CD4-positive, alpha-beta memory T cell (primary cell): Measurements from ENCODE around the gene LPCAT2. TPM values are rescaled to one million over a fixed set of nuclear protein-coding genes. Genes with fewer than 3 reads are reported as not detected.

ENCODE experiments used
- CTCF ChIA-PET: fragments of 350-600 bp; sonication (Branson Sonifier 250); formaldehyde crosslinking; loops from one replicate; lab custom pipeline; 2021; ENCODE audit warnings: inconsistent platforms; ENCODE audit not compliant: partially characterized antibody; lab: Charles Lee
- POLR2A ChIA-PET: fragments of 350-600 bp; sonication (Branson Sonifier 250); formaldehyde crosslinking; loops from one replicate; lab custom pipeline; 2021; ENCODE audit not compliant: partially characterized antibody; lab: Charles Lee
- DNase-seq, 5 donors: peaks; one replicate each; pipeline versions ENCODE4 v3.0.0 to v3.0.0-alpha.2; 2020 to 2022; ENCODE audit warnings: mixed read lengths in 1 of 5
- H3K27ac ChIP-seq: one replicate; pipeline ENCODE4 v1.7.0; 2013; ENCODE audit warnings: low read depth, low read length
- H3K27me3 ChIP-seq: 2 replicates; pipeline ENCODE4 v1.7.0; 2013; ENCODE audit warnings: mild to moderate bottlenecking, low read length, moderate library complexity; ENCODE audit not compliant: insufficient read depth
- H3K36me3 ChIP-seq: 2 replicates; pipeline ENCODE4 v1.7.0; 2013; ENCODE audit warnings: mild to moderate bottlenecking, low read length, moderate library complexity; ENCODE audit not compliant: insufficient read depth
- H3K4me1 ChIP-seq: 2 replicates; pipeline ENCODE4 v1.7.0; 2013; ENCODE audit warnings: mild to moderate bottlenecking, low read length, moderate library complexity; ENCODE audit not compliant: insufficient read depth
- H3K4me3 ChIP-seq, 2 donors: one replicate each; pipeline ENCODE4 v1.7.0; 2013; ENCODE audit warnings: low read length in 2 of 2, mild to moderate bottlenecking in 1 of 2
- H3K9me3 ChIP-seq, 2 donors: one replicate each; pipeline ENCODE4 v1.7.0; 2013; ENCODE audit warnings: low read length in 2 of 2, control low read depth in 1 of 2; ENCODE audit not compliant: control insufficient read depth in 1 of 2
- H3K27ac Mint-ChIP-seq, 7 donors: one replicate each; pipeline ENCODE4 v1.8.0; 2020 to 2021; ENCODE audit warnings: mixed read lengths in 7 of 7, mild to moderate bottlenecking in 6 of 7, inconsistent platforms in 3 of 7, moderate library complexity in 3 of 7
- H3K27me3 Mint-ChIP-seq, 2 donors: one replicate each; pipeline ENCODE4 v1.8.0; 2020 to 2021; ENCODE audit warnings: mixed read lengths in 2 of 2
- H3K36me3 Mint-ChIP-seq, 2 donors: one replicate each; pipeline ENCODE4 v1.8.0; 2020 to 2021; ENCODE audit warnings: mixed read lengths in 2 of 2, inconsistent platforms in 1 of 2, mild to moderate bottlenecking in 1 of 2
- H3K4me1 Mint-ChIP-seq, 4 donors: one replicate each; pipeline ENCODE4 v1.8.0; 2020 to 2021; ENCODE audit warnings: mixed read lengths in 4 of 4, mild to moderate bottlenecking in 1 of 4
- H3K4me3 Mint-ChIP-seq, 8 donors: one replicate each; pipeline ENCODE4 v1.8.0; 2020 to 2021; ENCODE audit warnings: mixed read lengths in 8 of 8, mild to moderate bottlenecking in 7 of 8, moderate library complexity in 6 of 8, inconsistent platforms in 3 of 8
- H3K9me3 Mint-ChIP-seq, 8 donors: one replicate each; pipeline ENCODE4 v1.8.0; 2020 to 2021; ENCODE audit warnings: mixed read lengths in 8 of 8, mild to moderate bottlenecking in 5 of 8, inconsistent platforms in 3 of 8, moderate library complexity in 1 of 8
- intact Hi-C: fragments of 100-400 bp; cut with micrococcal nuclease; formaldehyde crosslinking; loops from one replicate; pipeline ENCODE4 v1.15.1; 2023
- polyA plus RNA-seq, 2 donors: library from polyadenylated mRNA; unstranded; fragments of 300-500 nt; fragmentation: Illumina TruSeq; gene quantifications; one replicate each; pipeline ENCODE4 v1.2.3, GENCODE V29; 2021
- total RNA-seq, 2 experiments: library from RNA; stranded (reverse); gene quantifications; one replicate each; pipeline ENCODE4 v1.2.3, GENCODE V29; 2021

Gene LPCAT2
- total and polyA plus RNA-seq, 4 experiments from 2014 or later, result 0.47 to 0.76 TPM; not detected in 2

GRCh38 chr16:55499281-55499680 lies 9.6 kb upstream of the LPCAT2 start:
- no peak overlapping the region for H3K4me3 Mint-ChIP-seq
- peaks cover 1 to 6% of the 10 kb centered on the region in 2 donors for H3K27me3 Mint-ChIP-seq
- H3K27ac Mint-ChIP-seq, result no peak overlapping the region
- no peak overlapping the region for H3K4me3 ChIP-seq
- peaks cover 0 to 10% (median 8%) of the 10 kb centered on the region in 4 donors for H3K4me1 Mint-ChIP-seq
- H3K9me3 Mint-ChIP-seq, result no peaks in the 10 kb centered on the region
- no peaks in the 10 kb centered on the region for H3K36me3 ChIP-seq
- H3K9me3 ChIP-seq, result no peaks in the 10 kb centered on the region
- POLR2A ChIA-PET, result no interaction called here
- H3K27me3 ChIP-seq, result no peaks in the 10 kb centered on the region
- H3K27ac ChIP-seq, result no peak overlapping the region
- no peak for DNase-seq
- no peaks in the 10 kb centered on the region for H3K36me3 Mint-ChIP-seq
- CTCF ChIA-PET, result interaction anchor here (1.7 kb wide), 1 partner anchor 34 kb away, joined by 6 read pairs; no protein-coding TSS in a partner anchor
- peaks cover 6% of the 10 kb centered on the region for H3K4me1 ChIP-seq
- intact Hi-C loops, result no loop called here

- Mint-ChIP-seq H3K4me1 (peaks cover 0 to 10% (median 8%) of the 10 kb centered on the region in 4 donors), H3K27me3 (peaks cover 1 to 6% of the 10 kb centered on the region in 2 donors), H3K4me3 (no peak overlapping the region), H3K27ac (peak overlapping the region in 1 of 7 donors; percentile 20), H3K36me3 (no peaks in the 10 kb centered on the region), H3K9me3 (no peaks in the 10 kb centered on the region)
- Histone ChIP-seq H3K4me1 (peaks cover 6% of the 10 kb centered on the region), H3K4me3 (no peak overlapping the region), H3K36me3 (no peaks in the 10 kb centered on the region), H3K27ac (no peak overlapping the region), H3K27me3 (no peaks in the 10 kb centered on the region), H3K9me3 (no peaks in the 10 kb centered on the region)
- ChIA-PET POLR2A (no interaction called here), CTCF (interaction anchor here (1.6 to 1.7 kb wide), 2 partner anchors 35 kb away, joined by 6 read pairs; no protein-coding TSS in a partner anchor)
- peak in 2 of 5 donors; percentile 5 to 31 for DNase-seq
- intact Hi-C loops, result no loop called here
Observed at GRCh38 chr16:55499951-55500529, 8.8 kb upstream of the LPCAT2 start.

GRCh38 chr16:55500530-55501011 lies 8.3 kb upstream of the LPCAT2 start:
- POLR2A ChIA-PET, result no interaction called here
- Mint-ChIP-seq H3K27me3 (peaks cover 1 to 6% of the 10 kb centered on the region in 2 donors), H3K27ac (peak overlapping the region in 1 of 7 donors; percentile 20), H3K4me1 (peaks cover 0 to 10% (median 8%) of the 10 kb centered on the region in 4 donors), H3K36me3 (no peaks in the 10 kb centered on the region), H3K9me3 (no peaks in the 10 kb centered on the region), H3K4me3 (no peak overlapping the region)
- CTCF ChIA-PET, result interaction anchor here (1.6 kb wide), 1 partner anchor 36 kb away, joined by 6 read pairs; no protein-coding TSS in a partner anchor
- H3K4me1 ChIP-seq, result peaks cover 6% of the 10 kb centered on the region
- intact Hi-C loops, result no loop called here
- DNase-seq, result no peak
- H3K27me3 ChIP-seq, result no peaks in the 10 kb centered on the region
- no peak overlapping the region for H3K4me3 ChIP-seq
- no peaks in the 10 kb centered on the region for H3K36me3 ChIP-seq
- H3K27ac ChIP-seq, result no peak overlapping the region
- H3K9me3 ChIP-seq, result no peaks in the 10 kb centered on the region

GRCh38 chr16:55501549-55502322 lies 7.1 kb upstream of the LPCAT2 start:
- intact Hi-C loops, result no loop called here
- Mint-ChIP-seq H3K36me3 (no peaks in the 10 kb centered on the region), H3K4me3 (no peak overlapping the region), H3K27me3 (peaks cover 1 to 11% of the 10 kb centered on the region in 2 donors), H3K4me1 (peaks cover 0 to 10% (median 8%) of the 10 kb centered on the region in 4 donors), H3K9me3 (peaks cover 0 to under 1% (median 0%) of the 10 kb centered on the region in 8 donors), H3K27ac (no peak overlapping the region)
- no peaks in the 10 kb centered on the region for H3K9me3 ChIP-seq
- DNase-seq, result no peak
- H3K4me3 ChIP-seq, result no peak overlapping the region
- H3K27ac ChIP-seq, result no peak overlapping the region
- POLR2A ChIA-PET, result no interaction called here
- H3K27me3 ChIP-seq, result no peaks in the 10 kb centered on the region
- CTCF ChIA-PET, result interaction anchor here (0.6 to 1.6 kb wide), 2 partner anchors 37 to 38 kb away, joined by 3 to 6 read pairs; no protein-coding TSS in a partner anchor
- peaks cover 6% of the 10 kb centered on the region for H3K4me1 ChIP-seq
- no peaks in the 10 kb centered on the region for H3K36me3 ChIP-seq

GRCh38 chr16:55502801-55503366 lies 6.0 kb upstream of the LPCAT2 start:
- H3K36me3 ChIP-seq, result no peaks in the 10 kb centered on the region
- Mint-ChIP-seq H3K27ac (no peak overlapping the region), H3K4me3 (no peak overlapping the region), H3K9me3 (peaks cover 0 to 2% (median 0%) of the 10 kb centered on the region in 8 donors), H3K4me1 (peaks cover 0 to 10% (median 8%) of the 10 kb centered on the region in 4 donors), H3K36me3 (no peaks in the 10 kb centered on the region), H3K27me3 (peaks cover 2 to 14% of the 10 kb centered on the region in 2 donors)
- ChIA-PET CTCF (interaction anchor here (0.6 kb wide), 1 partner anchor 39 kb away, joined by 3 read pairs; no protein-coding TSS in a partner anchor), POLR2A (no interaction called here)
- intact Hi-C loops, result no loop called here
- no peaks in the 10 kb centered on the region for H3K9me3 ChIP-seq
- no peak overlapping the region for H3K27ac ChIP-seq
- no peak overlapping the region for H3K4me3 ChIP-seq
- H3K27me3 ChIP-seq, result no peaks in the 10 kb centered on the region
- peaks cover 6% of the 10 kb centered on the region for H3K4me1 ChIP-seq
- DNase-seq, result no peak

GRCh38 chr16:55503726-55504550 lies 4.9 kb upstream of the LPCAT2 start:
- peaks cover 10 to 19% of the 10 kb centered on the region in 2 donors for H3K27me3 Mint-ChIP-seq
- H3K36me3 Mint-ChIP-seq, result no peaks in the 10 kb centered on the region
- no peaks in the 10 kb centered on the region for H3K9me3 ChIP-seq
- intact Hi-C loops, result no loop called here
- no peak for DNase-seq
- ChIA-PET CTCF (no interaction called here), POLR2A (no interaction called here)
- peaks cover 0 to 2% (median 0%) of the 10 kb centered on the region in 8 donors for H3K9me3 Mint-ChIP-seq
- H3K36me3 ChIP-seq, result no peaks in the 10 kb centered on the region
- H3K4me3 Mint-ChIP-seq, result no peak overlapping the region
- H3K27me3 ChIP-seq, result no peaks in the 10 kb centered on the region
- H3K27ac ChIP-seq, result no peak overlapping the region
- H3K4me1 Mint-ChIP-seq, result peaks cover 1 to 15% (median 8%) of the 10 kb centered on the region in 4 donors
- H3K4me1 ChIP-seq, result peaks cover 6% of the 10 kb centered on the region
- no peak overlapping the region for H3K4me3 ChIP-seq
- no peak overlapping the region for H3K27ac Mint-ChIP-seq
